Posterior cingulate gyrus (tissue), 11 donors: ENCODE results near the gene ZNF439.
"Not testable (repeated sequence)": the region's sequence is repeated elsewhere in the genome, so short reads cannot be mapped to it uniquely, and the experiment has no call there.

Source experiments
- DNase-seq, 10 donors: peaks; one replicate each; pipeline versions ENCODE4 v3.0.0 to v3.0.0-alpha.2; 2020 to 2021; ENCODE audit warnings: mixed read lengths in 3 of 10
- intact Hi-C: fragments of 100-400 bp; cut with DNase I; formaldehyde crosslinking; loops from one replicate; pipeline ENCODE4 v1.15.1; 2023

ZNF439 gene

DNA sequence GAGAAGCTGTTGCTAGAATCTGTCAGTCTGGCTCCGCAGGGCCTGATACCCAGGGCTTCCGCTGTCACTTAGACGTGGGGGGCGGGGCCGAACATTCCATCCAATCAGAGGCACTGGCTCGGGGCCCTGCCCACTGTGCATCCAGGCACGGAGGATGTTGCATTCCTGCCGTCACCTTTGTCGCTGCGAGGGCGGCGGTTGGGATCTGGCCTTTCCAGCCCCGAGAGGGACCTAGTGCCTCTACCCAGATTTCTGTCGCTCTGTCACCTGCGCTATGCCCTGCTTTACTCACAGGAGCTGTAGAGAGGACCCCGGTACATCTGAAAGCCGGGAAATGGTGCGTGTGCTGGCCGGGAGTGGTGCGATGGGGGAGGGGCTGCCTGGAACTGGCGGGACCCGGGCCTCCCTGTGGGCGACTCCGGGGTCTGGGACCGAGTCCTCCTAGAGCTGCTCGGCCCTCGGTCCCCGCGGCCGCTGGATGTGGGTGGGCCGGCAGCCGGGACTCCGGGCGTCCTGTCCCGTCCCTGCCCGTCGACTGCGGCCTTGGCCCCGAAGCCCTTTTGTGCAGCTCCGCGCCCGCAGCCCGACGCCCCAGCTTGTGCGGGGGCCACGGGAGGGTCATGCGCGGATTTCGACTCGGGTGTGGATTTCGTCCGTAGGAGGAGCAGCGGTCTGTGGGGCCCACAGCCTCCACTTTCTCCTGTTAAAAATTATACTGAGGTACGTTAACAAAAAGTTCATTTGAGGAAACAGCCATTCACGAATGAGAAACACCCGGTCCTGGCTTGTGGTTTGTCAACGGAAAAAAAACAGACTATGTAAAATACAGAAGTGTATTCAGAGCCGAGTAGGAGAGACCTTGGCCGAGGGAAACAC, at the start of gene ZNF439:
Gene ZNF439, plus strand, starts transcription at position 133 of the 876 bp plus-strand sequence. Its CDS starts 142 bp downstream, at position 275.
- DNase-seq: peak; percentile 88 to 99 (median 94)
- intact Hi-C loops: no loop called here

DNA sequence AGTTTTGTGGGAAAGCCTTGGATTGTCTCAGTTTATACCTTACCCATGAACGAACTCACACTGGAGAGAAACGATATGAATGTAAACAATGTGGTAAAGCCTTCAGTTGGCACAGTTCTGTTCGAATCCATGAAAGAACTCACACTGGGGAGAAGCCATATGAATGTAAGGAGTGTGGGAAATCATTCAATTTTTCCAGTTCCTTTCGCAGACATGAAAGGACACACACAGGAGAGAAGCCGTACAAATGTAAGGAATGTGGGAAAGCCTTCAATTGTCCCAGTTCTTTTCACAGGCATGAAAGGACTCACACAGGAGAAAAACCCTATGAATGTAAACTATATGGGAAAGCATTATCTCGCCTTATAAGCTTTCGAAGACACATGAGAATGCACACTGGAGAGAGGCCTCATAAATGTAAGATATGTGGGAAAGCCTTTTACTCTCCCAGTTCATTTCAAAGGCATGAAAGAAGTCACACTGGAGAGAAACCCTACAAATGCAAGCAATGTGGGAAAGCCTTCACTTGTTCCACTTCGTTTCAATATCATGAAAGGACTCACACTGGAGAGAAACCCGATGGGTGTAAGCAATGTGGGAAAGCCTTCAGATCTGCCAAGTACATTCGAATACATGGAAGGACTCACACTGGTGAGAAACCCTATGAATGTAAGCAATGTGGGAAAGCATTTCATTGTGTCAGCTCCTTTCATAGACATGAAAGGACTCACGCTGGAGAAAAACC, 42.0 kb upstream of the ZNF439 start:
- no peak for DNase-seq
- intact Hi-C loops: no loop called here

DNA sequence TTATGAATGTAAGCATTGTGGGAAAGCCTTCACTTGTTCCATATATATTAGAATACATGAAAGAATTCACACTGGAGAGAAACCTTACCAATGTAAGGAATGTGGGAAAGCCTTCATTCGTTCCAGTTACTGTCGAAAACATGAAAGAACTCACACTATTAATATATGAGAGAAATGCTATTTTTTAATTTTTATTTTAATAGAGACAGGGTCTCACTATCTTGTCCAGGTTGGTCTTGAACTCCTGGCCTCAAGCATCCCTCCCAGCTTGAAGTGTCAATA, 41.5 kb upstream of the ZNF439 start:
- DNase-seq: no peak
- intact Hi-C loops: no loop called here

DNA sequence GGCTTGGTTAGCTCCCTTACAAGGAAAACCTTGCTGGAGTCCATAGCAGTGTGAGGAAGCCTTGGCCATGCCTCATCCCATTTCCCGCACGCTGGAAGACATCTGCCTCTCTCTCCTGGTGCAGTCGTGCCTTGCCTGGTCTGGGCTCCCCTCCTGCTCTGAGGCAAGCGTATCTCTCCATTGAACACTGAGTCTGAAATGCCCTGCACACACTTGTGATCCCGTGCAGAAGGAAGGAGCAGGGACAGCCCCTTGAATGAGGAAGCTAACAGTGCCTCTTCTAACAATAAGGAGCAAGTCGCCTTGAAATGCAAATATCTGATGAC, 34.9 kb upstream of the ZNF439 start:
- intact Hi-C loops: loop anchor here (2.0 kb wide), 1 partner anchor 17 kb away; no protein-coding TSS in a partner anchor
- peak in 4 of 10 donors; percentile 10 to 80 (median 15) for DNase-seq

DNA sequence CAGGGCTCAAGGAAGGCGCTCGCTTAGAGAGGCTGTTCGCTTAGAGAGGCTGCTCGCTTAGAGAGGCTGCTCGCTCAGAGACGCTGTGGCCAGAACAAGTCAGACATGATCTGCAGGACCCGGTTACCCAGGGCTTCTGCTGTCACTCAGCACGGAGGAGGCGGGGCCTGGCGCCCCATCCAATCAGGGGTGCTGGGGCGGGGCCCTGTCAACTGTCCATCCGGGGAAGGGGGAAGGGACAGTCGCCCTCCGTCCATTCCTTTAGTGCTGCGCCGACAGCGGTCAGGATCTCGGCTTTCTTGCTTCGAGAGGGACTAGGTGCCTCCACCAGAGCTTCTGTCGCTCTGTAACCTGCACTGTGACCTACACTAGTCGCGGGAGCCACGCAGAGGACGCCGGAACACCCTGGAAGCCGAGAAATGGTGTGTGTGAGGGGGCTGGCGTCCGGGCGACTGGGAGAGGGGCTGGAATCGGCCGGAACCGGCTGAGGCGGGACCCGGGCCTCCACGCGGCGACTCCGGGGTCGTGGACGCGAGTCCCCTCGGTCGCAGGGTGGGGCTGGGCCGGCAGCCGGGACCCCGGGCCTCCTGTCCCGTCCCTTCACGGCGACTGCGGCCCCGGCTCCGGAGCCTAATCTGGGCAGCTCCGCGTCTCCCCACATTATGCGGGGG, 34.4 kb upstream of the ZNF439 start, which contains the start of gene ZNF440:
Gene ZNF440, plus strand, starts transcription at position 245 of the 671 bp plus-strand sequence. Its CDS starts 175 bp downstream, at position 420.
- DNase-seq: peak; percentile 94 to 100 (median 98)
- intact Hi-C loops: no loop called here

DNA sequence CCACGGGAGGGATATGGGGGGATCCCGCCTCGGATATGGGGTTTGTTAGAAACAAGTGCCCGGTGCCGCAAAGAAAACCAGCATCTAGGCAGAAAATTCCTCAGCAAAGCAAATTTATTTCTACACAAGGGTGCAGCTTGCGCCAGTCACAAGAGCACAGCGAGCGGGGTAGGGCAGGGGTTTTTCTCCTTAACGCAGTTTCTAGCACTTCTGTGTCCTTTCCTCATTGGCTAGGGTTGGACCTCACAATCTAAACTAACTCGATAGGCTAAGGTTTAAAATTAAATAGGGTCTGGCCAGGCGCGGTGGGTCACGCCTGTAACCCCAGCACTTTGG, 33.9 kb upstream of the ZNF439 start:
- no peak for DNase-seq
- intact Hi-C loops: no loop called here

DNA sequence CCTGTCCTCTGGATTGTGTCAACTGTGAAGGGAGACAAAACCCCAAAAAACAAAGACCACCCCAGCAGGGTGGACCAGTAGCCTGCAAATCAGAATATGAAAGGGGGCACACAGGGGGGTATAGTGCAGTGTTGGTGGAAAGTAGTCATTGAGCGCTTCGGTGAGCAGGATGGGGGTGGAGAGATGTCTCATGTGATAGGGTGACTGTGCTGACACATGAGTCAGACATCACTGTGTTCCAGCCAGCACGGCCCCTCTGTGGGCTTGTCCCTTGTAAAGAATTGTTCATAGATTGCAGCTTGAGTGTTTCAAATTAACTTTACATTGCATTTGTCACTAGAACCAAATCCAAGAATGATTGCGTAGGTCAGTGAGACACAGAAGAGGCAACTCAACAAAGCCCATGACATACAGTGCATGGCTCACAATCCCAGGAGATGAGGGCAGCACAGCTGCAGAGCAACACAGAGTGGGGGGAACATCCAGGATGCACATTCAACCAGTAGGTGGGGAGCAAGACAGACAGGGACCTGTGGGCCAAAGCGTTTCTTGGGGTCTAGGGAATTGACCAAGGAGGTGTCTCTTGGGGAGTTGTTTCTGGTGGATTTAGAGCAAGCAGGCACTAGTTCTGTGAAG, 26.9 kb upstream of the ZNF439 start:
- no peak for DNase-seq
- intact Hi-C loops: no loop called here

DNA sequence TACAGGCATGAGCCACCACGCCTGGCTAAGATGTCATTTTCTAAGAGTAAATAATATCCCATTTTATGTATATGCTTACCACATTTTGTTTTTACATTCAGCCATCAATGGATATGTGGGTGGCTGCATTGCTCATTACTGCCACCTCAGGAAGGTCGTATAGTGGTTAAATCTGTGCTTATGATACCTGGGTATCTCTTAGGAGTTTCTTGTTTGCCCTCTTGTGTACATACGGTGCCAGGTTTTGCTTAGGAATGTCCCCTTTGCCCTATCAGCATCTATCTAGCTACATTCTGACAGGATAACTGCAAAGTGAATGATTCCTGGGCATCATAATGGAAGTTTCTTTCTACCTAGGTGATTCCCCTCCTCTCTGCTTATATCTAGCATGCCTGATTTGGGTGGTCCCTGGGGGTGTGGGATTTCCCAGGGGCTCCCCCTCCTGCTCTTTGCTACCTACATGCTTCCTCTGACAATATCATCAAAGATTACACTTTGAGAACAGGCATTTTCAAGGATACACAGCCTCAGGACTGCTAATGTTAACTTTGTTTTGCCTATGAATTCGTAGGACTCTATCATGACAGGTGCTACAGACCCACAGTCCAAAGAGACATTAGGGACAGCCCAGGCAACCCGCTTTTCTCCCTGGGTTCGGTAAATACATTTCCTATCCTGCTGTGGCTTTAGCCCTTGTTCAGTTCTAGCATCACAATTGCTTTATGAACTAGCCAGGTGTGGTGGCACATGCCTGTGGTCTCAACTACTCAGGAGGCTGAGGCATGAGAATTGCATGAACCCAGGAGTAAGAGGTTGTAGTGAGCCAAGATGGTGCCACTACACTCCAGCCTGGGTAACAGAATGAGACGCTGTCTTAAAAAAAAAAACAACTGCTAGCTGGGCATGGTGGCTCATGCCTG, 19.3 kb upstream of the ZNF439 start:
- intact Hi-C loops, DNase-seq: not testable (repeated sequence)

DNA sequence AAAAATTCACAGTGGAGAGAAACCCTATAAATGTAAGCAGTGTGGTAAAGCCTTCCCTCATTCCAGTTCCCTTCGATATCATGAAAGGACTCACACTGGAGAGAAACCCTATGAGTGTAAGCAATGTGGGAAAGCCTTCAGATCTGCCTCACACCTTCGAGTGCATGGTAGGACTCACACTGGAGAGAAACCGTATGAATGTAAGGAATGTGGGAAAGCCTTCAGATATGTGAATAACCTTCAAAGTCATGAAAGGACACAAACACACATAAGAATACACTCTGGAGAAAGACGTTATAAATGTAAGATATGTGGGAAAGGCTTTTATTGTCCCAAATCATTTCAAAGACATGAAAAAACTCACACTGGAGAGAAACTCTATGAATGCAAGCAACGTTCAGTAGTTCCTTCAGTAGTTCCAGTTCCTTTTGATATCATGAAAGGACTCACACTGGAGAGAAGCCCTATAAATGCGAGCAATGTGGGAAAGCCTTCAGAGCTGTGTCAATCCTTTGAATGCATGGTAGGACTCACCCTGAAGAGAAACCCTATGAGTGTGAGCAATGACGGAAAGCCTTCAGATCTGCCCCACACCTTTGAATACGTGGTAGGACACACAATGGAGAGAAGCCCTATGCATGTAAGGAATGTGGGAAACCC, 16.1 kb upstream of the ZNF439 start:
- intact Hi-C loops: no loop called here
- no peak for DNase-seq

DNA sequence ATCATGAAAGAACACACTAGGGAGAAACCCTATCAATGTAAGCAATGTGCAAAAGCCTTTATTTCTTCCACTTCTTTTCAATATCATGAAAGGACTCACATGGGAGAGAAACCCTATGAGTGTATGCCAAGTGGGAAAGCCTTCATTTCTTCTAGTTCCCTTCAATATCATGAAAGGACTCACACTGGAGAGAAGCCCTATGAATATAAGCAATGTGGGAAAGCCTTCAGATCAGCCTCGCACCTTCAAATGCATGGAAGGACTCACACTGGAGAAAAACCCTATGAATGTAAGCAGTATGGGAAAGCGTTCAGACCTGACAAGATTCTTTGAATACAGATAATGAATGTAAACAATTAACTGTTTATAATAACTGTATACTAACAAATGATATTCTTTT, 15.0 kb upstream of the ZNF439 start:
- intact Hi-C loops: no loop called here
- no peak for DNase-seq

DNA sequence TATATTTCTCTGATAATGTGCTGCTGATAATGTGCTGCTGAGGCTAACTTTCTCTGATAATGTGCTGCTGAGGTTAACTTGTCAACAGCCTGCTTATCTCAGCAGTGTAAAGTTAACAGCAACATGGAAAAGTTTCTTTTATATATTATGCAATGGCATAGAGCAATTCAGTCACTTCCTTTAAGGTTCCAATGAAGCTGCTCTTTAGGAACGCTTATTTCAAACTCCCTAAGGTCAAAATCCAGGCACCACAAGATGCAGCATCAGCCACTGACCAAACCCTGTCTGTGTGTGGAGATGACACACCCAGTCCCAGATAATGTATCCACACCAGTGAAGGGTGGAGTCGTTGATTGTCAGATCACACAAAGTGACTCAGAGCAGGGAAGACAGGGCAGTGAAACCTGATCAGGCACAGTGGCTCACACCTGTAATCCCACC, 12.9 kb upstream of the ZNF439 start:
- DNase-seq, intact Hi-C loops: not testable (repeated sequence)

DNA sequence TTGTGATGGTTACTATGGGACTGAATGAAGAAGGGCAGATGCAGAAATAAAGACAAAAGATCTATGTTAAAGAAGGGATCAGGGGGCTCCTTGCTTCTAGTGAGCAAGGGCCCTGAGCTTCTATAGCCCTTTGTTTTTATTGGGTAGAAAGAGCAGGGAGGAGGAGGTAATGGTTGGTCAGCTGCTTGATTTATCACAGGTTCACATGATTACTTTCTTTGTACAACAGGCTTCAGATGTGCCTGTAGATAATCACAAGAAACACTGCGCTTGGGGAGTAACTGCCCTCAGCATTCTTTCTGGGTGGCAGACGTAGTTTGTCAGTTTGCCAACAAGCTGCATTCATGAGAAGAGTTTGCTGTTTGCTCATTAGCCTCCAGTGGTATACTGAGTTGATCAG, 4.8 kb upstream of the ZNF439 start:
- no peak for DNase-seq
- intact Hi-C loops: no loop called here

DNA sequence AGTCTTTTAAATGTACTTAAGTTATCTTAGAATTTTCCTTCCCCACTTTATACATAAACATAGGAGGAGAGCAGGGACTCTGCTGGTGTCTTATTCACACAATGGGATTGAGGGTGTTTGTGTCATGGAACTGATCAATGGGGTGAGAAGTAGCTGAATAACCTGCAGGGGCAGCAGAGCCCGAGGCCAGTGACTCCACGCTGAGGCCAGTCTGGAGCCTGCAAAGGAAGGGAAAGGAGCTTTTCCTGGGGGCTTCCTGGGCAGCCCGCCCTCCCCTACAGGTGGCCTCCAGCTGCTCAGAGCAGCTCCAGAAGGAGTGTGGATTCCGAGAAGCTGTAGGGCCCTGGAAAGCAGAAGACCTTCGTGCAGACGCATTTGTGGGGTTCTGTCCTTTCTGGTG, 911 bp upstream of the ZNF439 start:
- intact Hi-C loops, DNase-seq: not testable (repeated sequence)

DNA sequence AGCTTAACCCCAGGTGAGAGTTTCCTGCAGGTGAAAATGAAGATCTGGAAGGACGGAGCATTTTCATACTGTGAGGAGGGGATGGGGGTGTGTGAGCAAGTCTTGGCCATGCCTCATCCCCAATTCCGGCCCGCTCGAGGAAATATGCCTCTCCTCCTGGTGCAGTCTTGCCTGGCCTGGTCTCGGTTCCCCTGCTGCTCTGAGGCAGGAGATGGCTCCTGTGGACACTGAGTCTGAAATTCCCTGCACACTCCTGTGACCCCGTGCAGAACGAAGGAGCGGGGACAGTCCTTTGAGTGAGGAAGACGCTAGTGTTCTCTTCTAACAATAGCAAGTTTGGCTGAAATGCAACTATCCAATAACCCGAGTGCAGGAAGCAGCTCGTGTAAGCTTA, 329 bp upstream of the ZNF439 start:
- no peak for DNase-seq
- intact Hi-C loops: no loop called here

DNA sequence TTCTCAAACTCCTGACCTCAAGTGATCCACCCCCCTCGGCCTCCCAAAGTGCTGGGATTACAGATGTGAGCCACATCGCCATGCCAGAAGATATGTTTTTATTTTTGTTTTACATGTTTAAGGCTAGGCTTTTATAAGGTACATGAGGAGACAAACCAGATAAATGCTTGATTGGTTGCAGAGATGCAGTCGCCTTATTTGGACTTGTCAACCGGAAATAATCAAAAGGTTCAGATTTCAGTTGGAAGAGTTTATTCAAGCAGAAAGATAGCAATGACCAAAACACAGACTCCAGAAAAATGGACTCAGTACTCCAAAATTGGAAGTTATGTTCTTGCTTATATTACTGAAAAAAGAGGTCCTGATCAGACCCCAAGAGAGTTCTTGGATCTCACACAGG, 1.8 kb downstream of the ZNF439 start:
- intact Hi-C loops, DNase-seq: not testable (repeated sequence)

DNA sequence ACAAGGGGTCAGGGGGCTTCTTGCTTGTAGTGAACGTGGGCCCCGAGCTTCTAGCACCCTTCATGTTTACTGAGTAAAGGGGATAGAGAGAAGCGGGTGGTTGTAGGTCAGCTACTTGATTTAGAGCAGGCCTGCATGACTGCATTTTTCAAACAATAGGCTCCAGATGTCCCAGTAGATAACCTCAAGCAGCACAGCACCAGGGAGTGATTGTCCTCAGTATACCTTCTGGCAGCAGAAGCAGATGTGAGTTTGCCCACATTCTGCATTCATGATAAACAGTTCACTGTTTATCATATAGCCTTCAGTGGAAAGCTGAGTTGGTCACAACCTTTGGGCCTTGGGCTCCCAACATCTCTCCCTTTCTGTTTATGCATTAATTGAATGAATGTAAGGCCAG, 4.8 kb downstream of the ZNF439 start:
- DNase-seq: no peak
- intact Hi-C loops: no loop called here

DNA sequence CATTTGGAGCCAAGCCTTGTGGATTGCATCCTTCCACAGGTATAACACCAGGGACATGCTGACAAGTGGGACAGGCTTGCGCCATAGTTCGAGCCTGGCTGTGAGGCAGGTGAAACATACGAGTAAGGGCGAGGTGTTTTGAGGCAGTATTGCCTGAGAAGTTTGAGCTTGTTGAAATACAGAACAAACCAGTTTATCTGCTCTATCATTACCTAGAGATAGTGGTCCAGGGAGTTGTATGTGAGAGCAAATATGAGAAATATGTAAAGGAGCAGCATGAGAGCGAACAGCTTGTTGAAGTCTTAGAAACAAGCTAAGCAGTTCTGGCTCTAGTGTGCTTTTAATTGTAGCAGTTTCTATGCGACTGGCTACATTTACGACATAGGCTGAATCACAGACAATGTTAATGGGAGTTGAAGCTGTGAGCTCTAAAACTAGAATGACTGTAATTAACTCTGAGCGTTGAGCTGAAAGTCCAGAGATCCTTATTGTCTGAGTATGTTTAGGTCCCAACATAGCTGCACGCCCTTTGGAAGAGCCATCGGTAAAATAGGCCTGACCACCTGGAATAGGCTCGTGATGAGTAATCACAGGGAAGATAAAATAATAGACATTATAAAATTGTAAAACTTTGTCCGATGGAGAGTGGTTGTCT, 8.2 kb downstream of the ZNF439 start:
- no peak for DNase-seq
- intact Hi-C loops: no loop called here

DNA sequence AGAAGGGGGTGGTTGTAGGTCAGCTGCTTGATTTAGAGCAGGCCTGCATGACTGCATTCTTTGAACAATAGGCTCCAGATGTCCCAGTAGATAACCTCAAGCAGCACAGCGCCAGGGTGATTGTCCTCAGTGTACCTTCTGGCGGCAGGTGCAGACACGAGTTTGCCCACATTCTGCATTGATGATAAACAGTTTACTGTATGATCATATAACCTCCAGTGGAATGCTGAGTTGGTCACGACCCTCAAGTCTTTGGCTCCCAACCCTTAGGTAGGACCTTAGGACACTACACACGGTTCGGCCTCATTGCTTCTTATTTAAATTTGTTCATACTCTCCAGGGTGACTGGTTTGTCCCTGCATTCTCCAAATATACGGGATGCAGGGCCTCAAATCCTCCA, 12.2 kb downstream of the ZNF439 start:
- no peak for DNase-seq
- intact Hi-C loops: no loop called here

DNA sequence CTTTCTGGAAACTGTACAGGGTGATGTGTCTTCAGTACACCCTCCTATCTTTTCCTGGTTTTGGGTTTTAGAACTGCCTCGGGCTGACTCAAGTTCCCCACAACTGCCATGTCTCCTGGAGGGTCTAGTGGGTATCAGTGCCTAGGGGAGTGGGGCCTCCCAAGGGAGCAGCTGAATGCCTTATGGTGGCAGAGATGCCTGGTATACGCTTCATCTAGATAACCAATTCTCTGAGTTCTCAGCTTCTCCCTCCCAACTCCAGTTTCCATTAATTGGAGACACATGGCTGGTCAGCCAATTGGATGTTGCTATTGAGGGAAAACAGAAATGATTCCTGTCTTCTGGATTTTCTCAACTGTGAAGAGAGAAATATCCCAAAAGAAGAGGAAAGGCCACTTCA, 12.8 kb downstream of the ZNF439 start:
- DNase-seq: no peak
- intact Hi-C loops: no loop called here
